ENCODE results near the gene PXYLP1.
"Not testable (repeated sequence)": the region's sequence is repeated elsewhere in the genome, so short reads cannot be mapped to it uniquely, and the experiment has no call there.

The PXYLP1 gene

DNA sequence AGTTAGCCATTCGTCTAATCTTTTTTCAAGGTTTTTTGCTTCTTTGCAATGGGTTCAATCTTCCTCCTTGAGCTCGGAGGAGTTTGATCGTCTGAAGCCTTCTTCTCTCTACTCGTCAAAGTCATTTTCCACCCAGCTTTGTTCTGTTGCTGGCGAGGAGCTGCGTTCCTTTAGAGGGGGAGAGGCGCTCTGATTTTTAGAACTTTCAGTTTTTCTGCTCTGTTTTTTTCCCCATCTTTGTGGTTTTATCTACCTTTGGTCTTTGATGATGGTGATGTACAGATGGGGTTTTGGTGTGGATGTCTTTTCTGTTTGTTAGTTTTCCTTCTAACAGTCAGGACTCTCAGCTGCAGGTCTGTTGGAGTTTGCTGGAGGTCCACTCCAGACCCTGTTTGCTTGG, 68.8 kb downstream of the PXYLP1 start:
- not testable (repeated sequence) for DNase-seq

DNA sequence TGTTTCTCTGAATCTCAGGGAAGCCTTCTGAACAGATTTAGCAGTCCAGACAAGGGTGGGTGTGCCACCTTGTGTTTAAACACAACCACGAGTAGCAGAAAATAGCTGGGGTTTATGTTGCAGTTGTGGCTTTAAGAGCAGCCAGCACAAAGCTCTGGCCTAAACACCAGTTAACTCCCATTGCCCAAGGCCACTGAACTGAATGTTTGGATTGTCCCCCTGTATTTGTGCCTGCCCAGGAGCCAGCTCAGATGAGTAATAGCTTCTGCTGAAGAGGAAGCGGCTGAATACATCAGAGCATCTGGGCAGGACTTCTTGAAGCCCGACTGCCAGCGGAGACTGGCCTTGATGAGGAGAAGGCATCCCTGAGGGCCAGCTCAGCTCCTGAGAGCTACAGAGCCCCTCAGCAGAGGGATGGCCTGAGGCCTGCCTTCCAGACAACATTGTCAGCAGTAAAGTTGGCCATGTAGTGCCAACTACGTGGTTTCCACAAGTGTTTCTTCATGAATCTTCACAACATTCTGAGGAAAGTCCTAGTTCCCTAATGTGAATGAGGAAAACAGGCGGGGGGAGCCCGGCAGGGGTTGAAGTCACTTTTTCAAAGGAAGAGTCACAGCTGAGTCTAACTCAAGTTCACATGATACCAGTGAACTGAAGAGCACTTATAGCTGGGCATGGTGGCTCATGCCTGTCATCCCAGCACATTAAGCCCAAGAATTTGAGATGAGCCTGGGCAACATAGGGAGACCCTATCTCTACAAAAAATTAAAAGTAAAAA, 70.9 kb downstream of the PXYLP1 start:
- DNase-seq: peak; percentile 87 to 91

GRCh38 chr3:141303481-141304223, 72.0 kb downstream of the PXYLP1 start:
- peak; percentile 76 to 87 for DNase-seq

DNA sequence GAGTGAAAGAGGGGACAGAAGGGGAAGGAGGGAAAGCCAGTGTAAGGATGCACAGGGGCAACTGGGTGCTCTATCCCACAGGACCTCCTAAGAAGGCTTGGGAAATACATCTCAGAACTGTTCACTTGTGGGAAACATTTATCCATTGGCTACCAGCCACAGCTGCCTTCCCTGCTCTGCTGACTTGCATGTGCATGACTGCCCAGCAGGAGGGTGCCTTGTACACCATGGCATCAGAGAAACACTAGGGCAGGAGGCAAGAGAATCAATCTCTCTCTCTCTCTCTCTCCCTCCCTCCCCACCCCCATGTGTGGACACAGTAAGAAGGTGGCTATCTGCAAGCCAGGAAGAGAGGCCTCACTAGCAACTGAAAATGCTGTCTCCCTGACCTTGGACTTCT, 73.8 kb downstream of the PXYLP1 start:
- DNase-seq: no peak

DNA sequence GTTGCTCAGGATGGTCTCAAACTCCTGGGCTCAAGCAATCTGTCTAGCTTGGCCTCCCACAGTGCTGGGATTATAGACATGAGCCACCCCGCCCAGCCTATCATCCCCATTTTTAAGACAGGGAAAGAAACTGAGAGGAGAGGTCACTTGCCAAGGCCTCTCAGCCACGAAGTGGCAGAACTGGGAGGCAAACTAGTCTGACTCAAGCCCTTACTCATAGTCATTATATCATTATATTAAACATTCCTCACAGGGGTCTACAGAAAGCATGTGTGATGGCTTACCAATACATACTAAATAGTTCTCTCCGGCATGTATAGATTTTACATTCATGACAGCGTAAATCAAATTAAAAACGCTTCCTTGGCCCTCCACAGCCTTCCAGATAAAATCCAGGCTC, 74.7 kb downstream of the PXYLP1 start:
- DNase-seq: no peak

- no peak for DNase-seq
Measured at GRCh38 chr3:141306922-141307321, 75.3 kb downstream of the PXYLP1 start.

GRCh38 chr3:141307351-141308059, 75.9 kb downstream of the PXYLP1 start:
- DNase-seq: no peak

- DNase-seq: peak; percentile 40 to 53
Measured at GRCh38 chr3:141308588-141309218, 77.1 kb downstream of the PXYLP1 start.

GRCh38 chr3:141311170-141311495, 79.5 kb downstream of the PXYLP1 start:
- no peak for DNase-seq

DNA sequence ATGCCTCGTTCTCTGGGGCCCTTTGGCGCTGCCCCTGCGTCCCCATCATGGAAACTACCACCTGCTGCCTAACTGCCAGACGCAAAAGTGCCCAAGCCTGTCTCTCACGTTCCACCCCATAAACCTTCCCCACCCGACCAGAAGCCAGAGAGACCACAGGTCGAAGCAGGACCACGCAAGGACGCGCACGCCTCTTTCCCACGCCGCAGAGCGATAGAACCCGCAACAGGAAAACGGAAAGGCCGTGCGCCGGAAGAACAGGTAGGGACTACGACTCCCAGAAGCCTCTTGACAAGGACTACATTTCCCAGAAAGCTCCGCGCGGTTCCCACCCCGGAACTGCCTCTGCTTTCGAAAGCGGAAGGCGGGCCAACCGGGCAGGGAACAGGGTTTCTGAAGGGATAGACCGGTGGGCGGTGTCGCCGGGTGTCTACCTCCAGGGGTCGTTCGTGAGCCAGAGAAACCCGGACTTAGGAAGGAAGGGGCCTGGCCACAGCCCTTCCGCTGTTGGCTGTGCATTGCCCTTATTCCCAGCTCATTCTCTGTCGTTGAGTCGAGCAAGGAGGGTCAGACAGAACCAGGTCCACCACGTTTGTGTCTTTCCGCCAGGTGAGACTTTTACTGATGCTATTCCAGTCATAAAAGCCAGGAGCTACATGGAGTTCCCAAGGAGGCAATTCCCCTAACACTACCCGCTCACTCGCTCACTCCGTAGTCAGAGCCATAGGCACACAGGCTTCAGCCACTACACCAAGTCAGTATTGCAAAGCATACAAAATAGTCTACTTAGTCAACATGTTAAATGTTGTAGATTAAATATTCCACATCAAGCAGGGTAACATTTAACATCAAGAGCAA, 80.1 kb downstream of the PXYLP1 start:
- DNase-seq: peak; percentile 98 to 99

GRCh38 chr3:141312354-141313092, 80.9 kb downstream of the PXYLP1 start:
- no peak for DNase-seq

DNA sequence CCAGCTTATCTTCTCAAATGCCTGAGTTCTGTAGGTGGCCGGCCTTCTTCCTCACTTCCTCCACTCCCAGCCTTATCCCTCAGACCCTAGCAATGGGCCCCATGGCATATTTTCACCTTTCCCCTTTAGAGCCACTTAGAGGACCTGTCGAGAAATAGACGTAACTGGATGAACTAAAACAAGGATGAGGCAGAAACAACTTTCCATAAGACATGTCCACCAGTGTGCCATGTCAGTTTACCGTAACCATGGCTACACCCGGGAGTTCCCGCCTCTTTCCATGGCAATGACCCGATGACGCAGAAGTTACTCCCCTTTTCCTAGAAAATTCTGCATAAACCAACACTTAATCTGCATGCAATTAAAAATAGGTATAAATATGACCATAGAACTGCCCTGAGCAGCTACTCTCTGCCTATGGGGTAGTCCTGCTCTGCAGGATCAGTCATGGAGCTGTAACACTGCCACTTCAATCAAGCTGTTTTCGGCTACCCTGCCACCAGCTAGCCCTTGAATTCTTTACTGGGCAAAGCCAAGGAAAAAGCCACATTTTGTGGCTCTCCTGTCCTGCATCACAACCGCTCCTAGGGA, 81.6 kb downstream of the PXYLP1 start:
- DNase-seq: no peak

DNA sequence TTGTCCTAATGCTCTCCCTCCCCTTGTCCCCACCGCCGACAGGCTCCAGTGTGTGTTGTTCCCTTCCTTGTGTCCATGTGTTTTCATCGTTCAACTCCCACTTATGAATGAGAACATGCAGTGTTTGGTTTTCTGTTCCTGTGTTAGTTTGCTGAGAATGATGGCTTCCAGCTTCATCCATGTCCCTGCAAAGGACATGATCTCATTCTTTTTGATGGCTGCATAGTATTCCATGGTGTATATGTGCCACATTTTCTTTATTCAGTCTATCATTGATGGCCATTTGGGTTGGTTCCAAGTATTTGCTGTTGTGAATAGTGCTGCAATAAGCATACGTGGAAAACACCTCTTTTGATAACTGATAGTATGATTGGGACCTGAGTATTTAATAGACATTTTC, 82.8 kb downstream of the PXYLP1 start:
- not testable (repeated sequence) for DNase-seq

GRCh38 chr3:141316851-141317250, 85.2 kb downstream of the PXYLP1 start:
- no peak for DNase-seq

- DNase-seq: no peak
Measured at GRCh38 chr3:141320399-141321108, 88.9 kb downstream of the PXYLP1 start.

- DNase-seq: no peak
Measured at GRCh38 chr3:141321109-141321497, 89.5 kb downstream of the PXYLP1 start.

DNA sequence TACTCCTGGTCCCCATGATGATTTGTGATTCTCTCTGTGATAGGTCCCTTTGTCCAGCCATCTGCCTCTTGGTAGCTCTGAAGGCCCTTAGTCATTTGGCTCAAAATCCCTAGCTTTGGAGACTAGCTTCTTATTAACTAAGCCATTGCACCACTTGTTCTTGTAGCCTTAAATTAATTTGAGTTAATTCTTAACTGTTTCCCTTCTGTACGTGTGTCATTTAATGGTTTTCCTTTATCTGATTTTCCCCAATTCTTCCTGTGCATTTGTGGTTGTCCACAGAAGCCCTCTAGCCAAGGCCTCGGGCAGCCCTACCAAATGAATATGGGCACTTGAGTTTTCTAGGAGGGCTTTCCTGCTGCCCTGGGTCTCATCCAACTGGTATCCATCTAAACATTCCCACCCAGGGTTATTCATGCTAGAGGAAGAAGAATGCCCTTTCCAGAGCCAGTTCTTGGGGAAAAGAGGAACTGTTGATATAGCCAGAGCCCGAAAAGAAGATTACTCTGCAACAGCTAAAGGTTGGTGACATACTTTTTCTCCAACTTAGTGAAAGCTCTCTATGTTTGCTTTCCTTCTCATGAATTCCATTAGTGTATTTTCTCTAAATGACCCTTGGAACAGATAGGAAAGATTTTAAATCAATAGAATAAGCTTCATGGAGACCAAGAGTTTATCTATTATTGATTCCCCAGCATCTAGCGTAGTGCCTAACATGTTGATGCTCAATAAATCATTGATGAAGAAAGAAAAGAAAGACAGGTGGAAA, 92.5 kb downstream of the PXYLP1 start:
- DNase-seq: no peak

DNA sequence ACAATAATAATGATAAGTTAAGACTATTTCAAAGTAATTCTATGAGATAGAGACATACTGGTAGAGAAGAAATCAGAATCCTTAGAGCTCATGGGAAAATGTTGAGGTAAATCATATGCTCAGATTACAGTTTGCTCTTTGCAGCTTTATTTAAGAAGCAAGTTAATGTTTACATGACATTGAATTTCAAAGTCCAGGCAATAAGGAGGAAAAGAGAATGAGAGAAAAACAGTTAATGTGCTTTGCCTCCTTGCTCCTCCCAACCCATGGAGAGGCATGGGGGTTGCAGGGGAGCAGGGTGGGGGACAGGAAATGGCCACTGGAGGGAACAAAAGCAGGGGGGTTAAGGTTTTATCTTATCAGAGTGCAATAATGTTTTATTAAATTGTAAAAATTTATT, 94.5 kb downstream of the PXYLP1 start:
- DNase-seq: no peak

GRCh38 chr3:141326626-141327025, 95.0 kb downstream of the PXYLP1 start:
- DNase-seq: no peak
